Mammary epithelial cell (primary cell): Measurements from ENCODE around the gene TEX26.

ENCODE experiments used
- CTCF ChIP-seq, 2 donors: IDR thresholded peaks in 1 of 2; conservative IDR thresholded peaks in 1 of 2; 2 replicates each; pipeline ENCODE4 v1.5.1; 2011 to 2012; ENCODE audit warnings: inconsistent platforms in 2 of 2, low read length in 2 of 2, mild to moderate bottlenecking in 2 of 2, control low read depth in 1 of 2, low read depth in 1 of 2; ENCODE audit not compliant: insufficient read depth in 1 of 2; ENCODE audit errors: extremely low read depth in 1 of 2
- EZH2 ChIP-seq: IDR thresholded peaks from 2 replicates; pipeline ENCODE4 v1.6.1; 2012; ENCODE audit warnings: low read length, inconsistent platforms, borderline replicate concordance

DNA sequence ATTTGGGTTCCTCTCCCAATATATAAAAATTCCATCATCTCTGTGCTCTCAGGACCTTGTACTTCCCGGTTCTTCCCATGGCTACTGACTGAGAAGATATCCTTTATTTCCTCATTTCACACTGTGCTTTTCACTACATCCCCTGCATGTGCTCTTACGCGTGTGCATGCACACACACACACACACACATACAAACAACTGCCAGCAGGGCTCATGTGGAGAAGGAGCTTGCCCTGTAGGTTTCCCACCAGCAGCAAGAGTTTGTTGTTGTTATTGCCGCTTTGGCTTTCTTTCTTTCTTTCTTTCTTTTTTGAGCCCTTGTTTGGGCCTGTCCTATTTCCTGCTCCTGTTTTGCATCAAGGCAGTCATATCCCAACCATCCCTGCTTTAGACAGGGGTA is 43.6 kb downstream of the TEX26 start:
- TF ChIP-seq CTCF (conservative IDR thresholded peaks at IDR 0.05 in 1 of 2, IDR thresholded peaks at IDR 0.05 in 1 of 2; ENCODE audit: extremely low read depth in 1 of 2, insufficient read depth in 1 of 2, low read depth in 1 of 2, low read length in 2 of 2) (no peak), EZH2 (no peak)
